GM19239 (cell line): ENCODE measurements around the gene NECAB3.

ENCODE experiments used
- DNase-seq: peaks from one replicate; pipeline ENCODE4 v3.0.0; 2011; ENCODE audit warnings: low spot score; ENCODE audit not compliant: insufficient read length
- FAIRE-seq: peaks from 2 replicates; lab custom pipeline; 2011; peaks lifted over from hg19 to GRCh38; lab: Jason Lieb, UNC

Gene NECAB3

GRCh38 chr20:33666293-33667244, 7.7 kb downstream of the NECAB3 start, which contains the start of gene ACTL10:
ACTL10 (plus strand) TSS chr20:33666943; CDS start chr20:33667498, 555 bp downstream.
- DNase-seq (peak; percentile 95), FAIRE-seq (peak; percentile 93)

- no peak for DNase-seq
- FAIRE-seq = no peak
Measured at GRCh38 chr20:33664762-33665144, 9.5 kb downstream of the NECAB3 start.

GRCh38 chr20:33664085-33664761, 10.0 kb downstream of the NECAB3 start:
- FAIRE-seq (no peak), DNase-seq (no peak)

- DNase-seq (peak; percentile 86), FAIRE-seq (peak; percentile 51)
Measured at GRCh38 chr20:33663161-33664084, 10.8 kb downstream of the NECAB3 start.

- FAIRE-seq (no peak), DNase-seq (no peak)
Measured at GRCh38 chr20:33662172-33662571, 12.1 kb downstream of the NECAB3 start, which contains the start of gene C20orf144. C20orf144 (plus strand) TSS chr20:33662327; CDS start chr20:33662346, 19 bp downstream.

GRCh38 chr20:33660685-33661058, 13.6 kb downstream of the NECAB3 start:
- FAIRE-seq = no peak
- DNase-seq = no peak

GRCh38 chr20:33660035-33660684, 14.1 kb downstream of the NECAB3 start:
- FAIRE-seq = no peak

GRCh38 chr20:33659341-33660034, 14.7 kb downstream of the NECAB3 start:
- FAIRE-seq = no peak

More at GRCh38 chr20:33660035-33660684, 14.1 kb downstream of the NECAB3 start:
- DNase-seq = no peak

GRCh38 chr20:33658929-33659328, 15.3 kb downstream of the NECAB3 start:
- no peak for FAIRE-seq

More at GRCh38 chr20:33659341-33660034, 14.7 kb downstream of the NECAB3 start:
- DNase-seq = no peak

GRCh38 chr20:33658510-33658909, 15.7 kb downstream of the NECAB3 start:
- DNase-seq (no peak), FAIRE-seq (no peak)

More at GRCh38 chr20:33658929-33659328, 15.3 kb downstream of the NECAB3 start:
- no peak for DNase-seq

GRCh38 chr20:33657704-33658095, 16.5 kb downstream of the NECAB3 start:
- DNase-seq (no peak), FAIRE-seq (no peak)

- no peak for FAIRE-seq
- DNase-seq = no peak
Measured at GRCh38 chr20:33656783-33657703, 17.2 kb downstream of the NECAB3 start.

- no peak for DNase-seq
- FAIRE-seq = no peak
Measured at GRCh38 chr20:33656010-33656782, 18.0 kb downstream of the NECAB3 start.

- DNase-seq = no peak
- no peak for FAIRE-seq
Measured at GRCh38 chr20:33655164-33655563, 19.1 kb downstream of the NECAB3 start.

GRCh38 chr20:33654680-33655161, 19.5 kb downstream of the NECAB3 start:
- DNase-seq = no peak
- no peak for FAIRE-seq

- no peak for DNase-seq
- no peak for FAIRE-seq
Measured at GRCh38 chr20:33653900-33654596, 20.2 kb downstream of the NECAB3 start.
